Stimulated activated CD4-positive, alpha-beta T cell treated with anti-CD3 and anti-CD28 coated beads, Interleukin-2, amount 100 ng/mL, for 48 hours (primary cell): Measurements from ENCODE around the gene ADA.

Experiments used
- DNase-seq, 2 donors: peaks; one replicate each; pipeline ENCODE4 v3.0.0-alpha.2; 2020

ADA gene

DNA sequence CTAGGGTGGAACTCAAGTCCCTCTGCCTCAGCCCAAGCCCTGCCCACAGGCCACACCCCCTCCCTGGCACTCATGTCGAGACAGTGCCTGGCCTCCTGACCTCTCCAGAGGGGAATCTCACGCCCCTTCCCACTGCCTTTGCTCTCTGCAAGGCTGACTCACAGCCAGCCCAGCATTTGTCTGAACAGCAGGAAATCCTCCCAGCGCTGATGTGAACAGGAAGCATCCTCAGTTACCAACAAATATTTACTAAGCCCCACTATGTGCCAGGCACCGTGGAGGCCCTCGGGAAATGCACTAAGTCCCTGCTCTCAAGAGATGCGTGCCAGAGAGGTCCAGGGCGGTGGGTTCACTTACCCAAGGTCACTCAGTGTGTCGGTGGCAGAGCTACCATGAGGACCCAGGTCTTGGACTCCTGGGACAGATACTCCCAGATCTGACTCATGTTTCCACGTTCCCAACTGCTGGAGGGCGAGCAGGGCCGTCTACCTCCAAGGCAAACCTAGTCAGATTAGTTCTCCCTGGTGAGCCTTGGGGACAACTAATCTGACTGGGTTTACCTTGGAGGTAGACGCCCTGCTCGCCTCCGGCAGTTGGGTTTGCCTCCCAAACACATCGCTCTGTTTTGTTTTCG, 7.8 kb downstream of the ADA start:
- no peak for DNase-seq

DNA sequence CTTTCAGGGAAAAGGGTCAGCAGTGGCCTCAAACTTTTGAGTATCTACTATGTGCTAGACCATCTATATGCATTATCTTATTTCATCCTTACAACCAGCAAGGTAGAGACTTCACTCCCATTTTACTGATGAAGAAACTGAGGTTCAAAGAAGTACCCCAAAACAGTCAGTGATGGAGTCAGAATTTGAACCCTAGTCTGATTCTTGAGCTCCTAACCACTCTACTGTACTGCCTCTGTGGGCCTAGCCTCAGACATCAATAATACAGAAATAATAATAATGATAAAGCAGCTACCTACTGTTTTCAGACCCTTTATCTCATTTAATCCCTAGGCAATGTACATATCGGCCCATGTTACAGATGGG, 8.4 kb downstream of the ADA start:
- DNase-seq: no peak

- no peak for DNase-seq
These were observed 9.0 kb downstream of the ADA start for GRCh38 chr20:44642203-44643153.

- no peak for DNase-seq
These were observed 10.2 kb downstream of the ADA start for GRCh38 chr20:44641325-44641724.

DNA sequence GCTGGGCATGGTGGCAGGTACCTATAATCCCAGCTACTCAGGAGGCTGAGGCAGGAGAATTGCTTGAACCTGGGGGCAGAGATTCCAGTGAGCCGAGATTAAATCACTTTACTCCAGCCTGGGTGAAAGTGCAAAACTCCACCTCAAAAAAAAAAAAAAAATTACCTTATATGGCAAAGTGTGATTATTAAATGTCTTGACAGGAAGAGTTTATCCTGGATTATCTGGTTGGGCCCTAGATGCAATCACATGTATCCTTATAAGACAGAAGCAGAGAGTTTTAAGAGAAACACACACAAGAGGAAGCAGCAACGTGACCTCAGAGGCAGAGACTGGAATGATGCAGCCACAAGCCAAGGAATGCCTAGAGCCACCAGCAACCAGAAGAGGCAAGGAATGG, 11.0 kb downstream of the ADA start:
- no peak for DNase-seq

- no peak for DNase-seq
These were observed 13.8 kb downstream of the ADA start for GRCh38 chr20:44637522-44638372.

- no peak for DNase-seq
These were observed 14.5 kb downstream of the ADA start for GRCh38 chr20:44637042-44637441.

DNA sequence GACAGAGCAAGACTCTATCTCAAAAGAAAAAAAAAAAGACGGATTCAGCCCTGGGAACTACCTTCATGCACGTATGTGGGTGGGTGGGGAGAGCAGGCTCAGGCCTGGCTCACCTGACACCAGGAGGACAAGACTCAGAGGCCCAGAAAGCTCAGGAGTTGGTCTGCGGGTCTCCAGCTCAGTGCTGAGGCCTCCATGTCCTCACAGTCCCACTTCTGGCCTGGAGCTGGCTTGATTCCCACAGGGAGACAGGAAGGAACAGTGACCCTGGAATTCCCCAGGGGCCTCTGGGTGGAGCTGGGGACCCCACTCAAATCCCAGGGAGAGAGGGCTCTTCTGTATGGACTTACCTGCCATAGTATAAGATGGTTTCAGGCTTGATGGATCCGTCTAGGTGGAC, 15.6 kb downstream of the ADA start:
- no peak for DNase-seq

DNA sequence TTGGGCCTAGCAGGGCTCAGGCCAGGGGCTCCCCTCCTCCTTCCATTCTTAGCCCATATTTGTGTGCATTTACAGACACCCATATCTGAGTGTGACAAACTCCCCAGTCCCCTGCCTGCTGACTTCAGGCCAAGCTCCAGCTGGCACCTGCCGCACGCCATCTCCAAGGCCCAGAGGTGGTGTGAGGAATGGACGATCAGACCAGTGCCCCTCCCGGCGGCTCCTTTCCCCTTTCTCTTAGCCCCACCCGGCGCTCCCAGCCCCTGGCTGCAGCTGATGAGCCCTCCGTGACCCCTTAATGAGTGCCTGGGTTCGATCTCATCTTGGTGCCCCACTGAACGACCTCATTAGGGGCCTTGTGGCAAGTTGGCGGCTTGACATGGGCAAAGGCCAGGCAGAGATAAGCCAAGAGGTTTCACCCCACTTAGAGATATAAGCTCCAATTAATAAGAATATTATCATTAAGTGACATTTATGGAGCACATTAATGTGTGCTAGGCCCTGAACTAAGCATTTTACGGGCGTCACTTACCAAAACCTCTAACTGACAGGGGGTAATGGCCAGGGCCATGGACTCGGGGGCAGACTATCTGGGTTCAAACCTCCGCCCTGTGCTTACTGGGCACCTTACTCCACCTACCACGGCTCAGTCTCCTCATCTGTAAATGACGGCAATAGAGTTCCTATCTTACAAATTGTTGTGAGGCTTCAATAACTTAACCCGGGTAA, 17.5 kb downstream of the ADA start:
- no peak for DNase-seq

DNA sequence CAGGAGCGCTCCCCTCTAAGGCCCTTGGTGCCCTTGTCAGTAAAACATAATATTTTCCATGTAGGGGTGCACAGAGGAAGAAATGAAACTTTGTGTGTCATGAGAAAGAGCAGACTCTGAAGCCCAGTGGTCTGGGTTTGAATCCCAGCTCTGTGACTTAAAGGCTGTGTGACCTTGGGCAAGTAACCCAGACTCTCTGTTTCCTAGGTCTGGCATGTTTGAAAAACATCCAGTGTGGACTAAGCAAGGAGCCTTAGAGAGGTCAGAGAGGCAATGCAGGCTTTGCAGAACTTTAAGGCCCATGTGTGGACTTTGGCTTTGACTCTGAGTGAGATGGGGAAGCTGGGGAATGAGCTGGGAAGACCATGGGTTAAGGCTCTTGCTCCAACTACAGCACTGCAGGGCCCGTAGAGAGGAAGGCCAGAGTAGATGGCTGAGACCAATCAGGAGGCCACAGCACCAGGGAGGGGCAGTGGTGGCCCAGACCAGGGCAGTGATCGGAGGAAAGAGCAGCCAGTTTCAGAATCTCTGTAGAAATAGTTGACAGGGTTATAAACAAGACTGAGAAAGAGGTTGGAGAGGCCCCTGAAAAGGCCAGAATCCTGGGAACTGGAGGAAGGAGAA, 18.2 kb downstream of the ADA start:
- no peak for DNase-seq

GRCh38 chr20:44632103-44632752, 19.3 kb downstream of the ADA start:
- no peak for DNase-seq

- no peak for DNase-seq
These were observed 21.2 kb downstream of the ADA start for GRCh38 chr20:44630297-44630696.

GRCh38 chr20:44629542-44629941, 22.0 kb downstream of the ADA start:
- no peak for DNase-seq

DNA sequence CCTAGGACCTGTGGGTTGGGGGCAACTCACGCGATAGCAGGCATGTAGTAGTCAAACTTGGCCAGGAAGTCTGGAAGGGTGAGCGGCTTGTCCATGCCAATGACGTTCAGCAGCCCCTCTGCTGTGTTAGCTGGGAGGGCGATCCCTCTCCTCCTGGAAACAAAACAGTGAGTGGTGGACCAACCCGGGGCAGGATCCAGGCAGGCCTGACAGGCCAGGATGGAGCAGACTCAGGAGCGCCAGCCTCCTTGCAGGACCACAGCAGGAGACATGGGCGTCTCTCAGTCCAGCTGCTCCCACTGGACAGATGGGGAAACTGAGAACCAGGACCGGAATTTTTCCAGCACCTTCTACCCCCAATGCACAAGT, 22.5 kb downstream of the ADA start:
- no peak for DNase-seq

DNA sequence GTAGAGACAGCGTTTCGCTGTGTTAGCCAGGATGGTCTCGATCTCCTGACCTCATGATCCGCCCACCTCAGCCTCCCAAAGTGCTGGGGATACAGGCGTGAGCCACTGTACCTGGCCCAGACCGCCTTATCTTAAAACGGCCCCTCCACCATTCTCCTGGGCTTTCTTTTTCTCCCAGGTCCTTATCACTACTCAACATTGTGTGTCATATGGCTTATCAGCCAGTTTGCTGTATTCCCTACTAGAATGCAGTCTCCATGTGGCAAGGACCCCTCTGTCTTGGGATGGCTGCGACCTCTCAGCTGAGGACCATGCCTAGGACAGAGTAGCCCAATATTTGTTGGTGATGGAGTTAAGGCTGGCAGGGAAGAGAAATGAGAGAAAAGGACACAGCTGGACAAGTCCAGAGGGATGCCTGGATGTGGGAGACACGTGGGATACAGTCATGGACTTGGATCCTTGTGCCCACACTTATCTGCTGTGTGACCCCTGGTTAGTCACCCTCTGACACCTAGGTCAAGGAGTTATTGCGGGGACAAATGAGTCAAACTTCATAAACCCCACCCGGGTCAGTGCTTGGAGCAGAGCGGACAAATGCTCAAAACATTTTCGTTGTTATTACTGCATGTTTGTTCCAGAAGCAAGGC, 24.0 kb downstream of the ADA start:
- no peak for DNase-seq

DNA sequence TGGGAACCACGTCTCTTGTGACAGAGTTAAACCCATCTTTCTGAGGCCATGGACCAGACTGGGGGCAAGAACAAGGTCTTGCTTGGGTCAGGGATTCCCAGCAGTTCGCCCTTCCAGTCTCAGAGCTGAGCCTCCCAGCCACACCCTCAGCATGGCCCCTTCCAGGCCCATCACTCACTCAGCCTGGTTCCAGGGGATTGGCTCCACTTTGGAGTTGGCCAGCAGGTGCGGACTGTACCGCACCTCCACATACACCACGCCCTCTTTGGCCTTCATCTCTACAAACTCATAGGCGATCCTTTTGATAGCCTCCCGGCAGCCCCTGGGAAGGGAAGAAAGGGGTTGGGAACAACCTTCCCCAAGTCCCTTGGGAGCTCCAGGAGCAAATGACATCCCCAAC, 25.2 kb downstream of the ADA start:
- DNase-seq: no peak

GRCh38 chr20:44625361-44625760, 26.1 kb downstream of the ADA start:
- DNase-seq: no peak

GRCh38 chr20:44624743-44625271, 26.7 kb downstream of the ADA start:
- DNase-seq: no peak

- DNase-seq: no peak
These were observed 27.3 kb downstream of the ADA start for GRCh38 chr20:44624152-44624551.

DNA sequence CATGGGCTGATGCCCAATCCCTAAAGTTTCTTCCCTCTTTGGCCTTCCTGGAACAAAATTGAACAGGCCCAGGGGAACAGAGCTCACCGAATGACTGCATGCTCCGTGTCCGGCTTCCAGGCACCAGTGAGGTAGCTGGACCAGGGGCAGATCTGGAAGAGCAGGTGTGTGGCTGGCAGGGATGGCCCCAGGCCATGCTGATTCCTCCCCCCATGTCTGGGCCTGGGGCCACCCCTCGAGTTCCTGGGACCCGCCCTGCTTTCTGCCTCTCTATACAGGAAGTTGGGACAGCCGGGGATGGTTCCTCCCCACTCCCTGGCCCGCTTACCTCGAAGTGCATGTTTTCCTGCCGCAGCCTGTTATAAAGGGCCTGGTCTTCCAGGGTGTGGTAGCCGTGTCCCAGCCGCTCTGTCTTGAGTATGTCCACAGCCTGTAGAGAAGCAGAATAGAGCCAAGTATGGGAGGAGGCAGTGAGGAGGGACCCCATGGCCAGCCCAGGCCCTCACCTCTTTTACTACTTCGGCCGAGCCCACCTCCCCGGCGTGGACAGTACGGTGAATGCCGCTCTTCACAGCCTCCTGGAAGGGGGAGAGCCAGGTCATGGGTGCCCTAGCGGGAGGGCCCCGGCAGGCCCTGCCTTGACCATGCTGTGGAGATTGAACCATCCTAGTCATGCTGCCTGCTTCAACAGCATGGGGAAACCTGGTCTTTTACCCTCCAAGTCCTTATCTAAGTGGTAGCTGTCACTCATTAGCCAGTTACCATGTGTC, 28.8 kb downstream of the ADA start:
- no peak for DNase-seq
